ENCODE results near the gene IL1RL2. TPM values are rescaled to one million over a fixed set of nuclear protein-coding genes. Genes with fewer than 3 reads are reported as not detected.

IL1RL2 gene
- total RNA-seq: under 1 TPM in 1 of 2 donors, not detected in 1; 0.19 TPM

GRCh38 chr2:102186791-102187495 is at the start of gene IL1RL2:
Gene IL1RL2 (plus strand): TSS chr2:102187023. CDS start chr2:102187868, 845 bp downstream.
- no peaks in the 10 kb centered on the region for H3K9me3 Mint-ChIP-seq
- no peak for DNase-seq (ENCODE audit: low spot score)
- peaks cover 4 to 7% of the 10 kb centered on the region in 2 donors for H3K4me1 Mint-ChIP-seq (ENCODE audit: low read depth in 2 of 2)
- peak within 1 kb of the TSS in 1 of 2 donors; percentile 65 for H3K27ac Mint-ChIP-seq
- H3K27me3 Mint-ChIP-seq: peaks cover 33 to 38% of the 10 kb centered on the region in 2 donors
- peak in 1 of 2 donors; percentile 24 for ATAC-seq
- H3K36me3 Mint-ChIP-seq: no peaks in the 10 kb centered on the region
- H3K4me3 Mint-ChIP-seq: peak within 1 kb of the TSS; percentile 46

DNA sequence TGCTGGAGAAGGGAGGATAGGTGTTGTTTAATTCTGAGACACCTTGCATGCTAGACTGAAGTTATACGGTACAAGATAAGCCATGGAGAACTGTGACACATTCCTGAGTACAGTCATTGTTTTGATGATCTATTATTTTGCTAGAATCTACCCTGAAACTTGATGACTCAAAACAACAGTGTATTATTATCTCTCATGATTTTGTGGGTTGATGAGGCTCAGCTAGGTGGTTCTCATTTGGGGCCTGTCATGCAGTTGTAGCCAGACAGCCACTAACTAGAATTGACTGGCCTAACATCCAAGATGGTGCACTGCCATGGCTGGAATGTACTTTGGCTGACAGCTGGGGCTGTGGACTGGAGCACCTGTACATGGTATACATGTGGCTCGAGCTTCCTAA is 49.7 kb upstream of the IL1RL2 start:
- H3K27ac Mint-ChIP-seq: peak overlapping the region in 1 of 2 donors; percentile 33
- H3K36me3 Mint-ChIP-seq: peaks cover 11% of the 10 kb centered on the region
- no peaks in the 10 kb centered on the region for H3K9me3 Mint-ChIP-seq
- peaks cover 38 to 55% of the 10 kb centered on the region in 2 donors for H3K27me3 Mint-ChIP-seq
- no peak for DNase-seq (ENCODE audit: low spot score)
- ATAC-seq: peak; percentile 46 to 85
- peaks cover 22 to 39% of the 10 kb centered on the region in 2 donors for H3K4me1 Mint-ChIP-seq (ENCODE audit: low read depth in 2 of 2)
- peak overlapping the region; percentile 26 for H3K4me3 Mint-ChIP-seq

DNA sequence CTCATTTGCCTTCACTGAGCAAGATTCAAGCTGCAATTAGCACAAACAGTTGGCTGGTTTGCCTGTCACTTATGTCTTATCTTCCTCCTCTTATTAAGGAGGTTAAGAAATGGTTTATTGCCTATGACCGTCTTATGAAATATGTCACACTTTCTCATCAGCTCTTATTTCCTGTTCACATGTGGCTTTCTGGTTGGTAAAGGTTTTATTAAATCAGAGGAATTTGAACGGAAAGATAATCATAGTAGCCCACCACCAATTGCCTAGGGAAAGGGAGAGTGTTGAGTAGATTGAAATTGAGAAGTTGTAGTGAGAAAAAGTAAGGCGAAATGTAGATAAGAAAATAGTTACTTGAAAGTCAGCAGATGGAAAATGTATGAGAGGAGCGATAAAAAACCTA is 48.5 kb upstream of the IL1RL2 start:
- peaks cover 40 to 56% of the 10 kb centered on the region in 2 donors for H3K27me3 Mint-ChIP-seq
- H3K4me3 Mint-ChIP-seq: peak overlapping the region; percentile 25

GRCh38 chr2:102139851-102140250 is 47.0 kb upstream of the IL1RL2 start:
- Mint-ChIP-seq H3K27ac (no peak overlapping the region), H3K36me3 (peaks cover 14% of the 10 kb centered on the region), H3K9me3 (peaks cover 2% of the 10 kb centered on the region), H3K27me3 (peaks cover 36 to 67% of the 10 kb centered on the region in 2 donors), H3K4me3 (no peak overlapping the region), H3K4me1 (ENCODE audit: low read depth in 2 of 2) (peaks cover 27 to 44% of the 10 kb centered on the region in 2 donors)
- DNase-seq (ENCODE audit: low spot score): no peak
- no peak for ATAC-seq

More for the DNA sequence above, 48.5 kb upstream of the IL1RL2 start:
- Mint-ChIP-seq H3K9me3 (no peaks in the 10 kb centered on the region), H3K4me1 (ENCODE audit: low read depth in 2 of 2) (peaks cover 27 to 44% of the 10 kb centered on the region in 2 donors), H3K36me3 (peaks cover 11% of the 10 kb centered on the region), H3K27ac (peak overlapping the region; percentile 0 to 1)
- DNase-seq (ENCODE audit: low spot score): no peak
- ATAC-seq: peak; percentile 58 to 75

GRCh38 chr2:102140377-102140776 is 46.4 kb upstream of the IL1RL2 start:
- Mint-ChIP-seq H3K27ac (no peak overlapping the region), H3K36me3 (peaks cover 19% of the 10 kb centered on the region), H3K27me3 (peaks cover 39 to 72% of the 10 kb centered on the region in 2 donors), H3K4me1 (ENCODE audit: low read depth in 2 of 2) (peaks cover 27 to 44% of the 10 kb centered on the region in 2 donors), H3K9me3 (peaks cover 5% of the 10 kb centered on the region), H3K4me3 (peak overlapping the region; percentile 28)
- DNase-seq (ENCODE audit: low spot score) (no peak), ATAC-seq (no peak)

- DNase-seq (ENCODE audit: low spot score): no peak
- Mint-ChIP-seq H3K4me1 (ENCODE audit: low read depth in 2 of 2) (peaks cover 27 to 44% of the 10 kb centered on the region in 2 donors), H3K4me3 (peak overlapping the region; percentile 49), H3K9me3 (peaks cover 11% of the 10 kb centered on the region), H3K27me3 (peaks cover 42 to 76% of the 10 kb centered on the region in 2 donors), H3K27ac (no peak overlapping the region), H3K36me3 (peaks cover 25% of the 10 kb centered on the region)
- ATAC-seq: no peak
These were observed 45.5 kb upstream of the IL1RL2 start for GRCh38 chr2:102141011-102141943.

GRCh38 chr2:102141970-102142828 is 44.6 kb upstream of the IL1RL2 start, which contains the start of gene IL1R1:
Gene IL1R1 (plus strand): TSS chr2:102142746. CDS start chr2:102157725, 14,979 bp downstream.
- DNase-seq (ENCODE audit: low spot score) (no peak), ATAC-seq (peak; percentile 65 to 70)
- peaks cover 38 to 75% of the 10 kb centered on the region in 2 donors for H3K27me3 Mint-ChIP-seq
- H3K27ac Mint-ChIP-seq: no peak within 1 kb of the TSS
- peaks cover 23 to 37% of the 10 kb centered on the region in 2 donors for H3K4me1 Mint-ChIP-seq (ENCODE audit: low read depth in 2 of 2)
- H3K36me3 Mint-ChIP-seq: peaks cover 28% of the 10 kb centered on the region
- H3K4me3 Mint-ChIP-seq: peak within 1 kb of the TSS; percentile 57
- H3K9me3 Mint-ChIP-seq: peaks cover 16% of the 10 kb centered on the region

GRCh38 chr2:102142829-102143449 is 43.9 kb upstream of the IL1RL2 start:
- H3K4me3 Mint-ChIP-seq: peak overlapping the region; percentile 57
- DNase-seq (ENCODE audit: low spot score): no peak
- H3K27ac Mint-ChIP-seq: no peak overlapping the region
- H3K9me3 Mint-ChIP-seq: peaks cover 23% of the 10 kb centered on the region
- H3K36me3 Mint-ChIP-seq: peaks cover 31% of the 10 kb centered on the region
- H3K27me3 Mint-ChIP-seq: peaks cover 41 to 74% of the 10 kb centered on the region in 2 donors
- peak; percentile 37 to 56 for ATAC-seq
- H3K4me1 Mint-ChIP-seq (ENCODE audit: low read depth in 2 of 2): peaks cover 20 to 34% of the 10 kb centered on the region in 2 donors

DNA sequence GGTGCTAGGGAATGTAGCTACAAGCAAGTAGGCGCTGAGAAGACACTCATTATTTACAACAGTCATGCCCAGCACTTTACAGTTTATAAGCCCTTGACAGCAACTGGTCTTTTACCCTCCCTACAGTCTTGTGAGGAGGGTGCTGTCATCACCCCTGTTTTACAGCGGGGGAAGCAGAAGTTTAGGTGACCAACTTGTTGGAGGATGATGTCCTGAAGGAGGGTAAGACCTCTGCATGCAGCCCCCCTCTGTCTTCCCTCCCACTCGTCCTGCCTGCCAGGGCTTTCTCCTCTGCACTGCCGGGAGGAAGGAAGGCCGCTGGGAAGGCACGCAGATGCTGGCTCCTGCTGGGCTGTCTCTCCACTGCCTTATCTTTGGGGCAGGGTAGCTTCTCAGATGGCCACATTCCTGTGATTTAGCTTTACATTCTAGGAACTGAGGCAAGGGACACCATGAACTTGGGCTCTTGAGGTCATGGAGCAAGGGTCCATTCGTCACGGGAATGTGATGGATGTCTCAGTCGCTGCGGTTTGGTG is 43.3 kb upstream of the IL1RL2 start:
- Mint-ChIP-seq H3K36me3 (peaks cover 32% of the 10 kb centered on the region), H3K4me3 (peak overlapping the region; percentile 57), H3K27me3 (peaks cover 45 to 69% of the 10 kb centered on the region in 2 donors), H3K9me3 (peaks cover 24% of the 10 kb centered on the region), H3K27ac (no peak overlapping the region), H3K4me1 (ENCODE audit: low read depth in 2 of 2) (peaks cover 18 to 30% of the 10 kb centered on the region in 2 donors)
- no peak for ATAC-seq
- no peak for DNase-seq (ENCODE audit: low spot score)

GRCh38 chr2:102144128-102144527 is 42.7 kb upstream of the IL1RL2 start:
- DNase-seq (ENCODE audit: low spot score) (no peak), ATAC-seq (no peak)
- Mint-ChIP-seq H3K27ac (no peak overlapping the region), H3K4me1 (ENCODE audit: low read depth in 2 of 2) (peaks cover 15 to 24% of the 10 kb centered on the region in 2 donors), H3K4me3 (no peak overlapping the region), H3K36me3 (peaks cover 38% of the 10 kb centered on the region), H3K9me3 (peaks cover 29% of the 10 kb centered on the region), H3K27me3 (peaks cover 50 to 64% of the 10 kb centered on the region in 2 donors)

- Mint-ChIP-seq H3K27me3 (peaks cover 47 to 55% of the 10 kb centered on the region in 2 donors), H3K4me3 (no peak overlapping the region), H3K9me3 (peaks cover 31% of the 10 kb centered on the region), H3K36me3 (peaks cover 40% of the 10 kb centered on the region), H3K27ac (no peak overlapping the region), H3K4me1 (ENCODE audit: low read depth in 2 of 2) (peaks cover 15% of the 10 kb centered on the region in 2 donors)
- ATAC-seq: no peak
- DNase-seq (ENCODE audit: low spot score): no peak
These were observed 41.7 kb upstream of the IL1RL2 start for GRCh38 chr2:102145107-102145506.

GRCh38 chr2:102145934-102146333 is 40.9 kb upstream of the IL1RL2 start:
- H3K9me3 Mint-ChIP-seq: peaks cover 31% of the 10 kb centered on the region
- no peak for DNase-seq (ENCODE audit: low spot score)
- H3K27me3 Mint-ChIP-seq: peaks cover 40 to 46% of the 10 kb centered on the region in 2 donors
- H3K4me3 Mint-ChIP-seq: no peak overlapping the region
- H3K4me1 Mint-ChIP-seq (ENCODE audit: low read depth in 2 of 2): peaks cover 10 to 15% of the 10 kb centered on the region in 2 donors
- no peak for ATAC-seq
- peaks cover 34% of the 10 kb centered on the region for H3K36me3 Mint-ChIP-seq
- H3K27ac Mint-ChIP-seq: no peak overlapping the region
